Activated CD4-positive, CD25-positive, alpha-beta regulatory T cell treated with anti-CD3 and anti-CD28 coated beads, Interleukin-2, amount 50 U/mL, for 24 hours (primary cell): ENCODE data around the gene HMX1.

Source experiments
- ATAC-seq, 2 donors: fragments of 150-1000 bp; cut with Tn5 transposase; one replicate each; pipeline ENCODE4 v1.10.0; 2021; ENCODE audit warnings: mild to moderate bottlenecking in 1 of 2, moderate library complexity in 1 of 2

Gene HMX1

DNA sequence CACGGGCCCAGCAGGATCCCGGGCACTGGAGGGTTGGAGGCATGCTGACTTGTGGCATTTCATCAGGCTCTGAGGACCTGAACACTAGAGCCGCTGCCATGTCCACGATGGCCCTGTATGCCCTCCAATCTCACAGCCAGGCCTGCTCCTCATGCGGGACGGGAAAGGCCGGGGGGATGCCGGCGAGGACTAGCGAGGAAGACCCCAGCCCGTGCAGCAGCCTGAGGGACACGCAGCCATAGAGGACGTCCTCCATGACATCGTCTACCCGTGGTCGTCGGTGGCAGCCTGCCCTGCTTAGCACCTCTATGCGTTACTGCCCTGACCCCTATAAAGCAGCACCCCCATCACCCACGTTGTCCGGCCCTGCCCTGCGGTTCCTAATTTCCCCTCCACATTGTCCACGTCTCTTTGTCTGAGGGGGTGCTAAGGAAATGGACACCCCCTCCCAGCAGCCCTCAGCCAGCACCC lies 32.6 kb downstream of the HMX1 start:
- ATAC-seq: no peak

DNA sequence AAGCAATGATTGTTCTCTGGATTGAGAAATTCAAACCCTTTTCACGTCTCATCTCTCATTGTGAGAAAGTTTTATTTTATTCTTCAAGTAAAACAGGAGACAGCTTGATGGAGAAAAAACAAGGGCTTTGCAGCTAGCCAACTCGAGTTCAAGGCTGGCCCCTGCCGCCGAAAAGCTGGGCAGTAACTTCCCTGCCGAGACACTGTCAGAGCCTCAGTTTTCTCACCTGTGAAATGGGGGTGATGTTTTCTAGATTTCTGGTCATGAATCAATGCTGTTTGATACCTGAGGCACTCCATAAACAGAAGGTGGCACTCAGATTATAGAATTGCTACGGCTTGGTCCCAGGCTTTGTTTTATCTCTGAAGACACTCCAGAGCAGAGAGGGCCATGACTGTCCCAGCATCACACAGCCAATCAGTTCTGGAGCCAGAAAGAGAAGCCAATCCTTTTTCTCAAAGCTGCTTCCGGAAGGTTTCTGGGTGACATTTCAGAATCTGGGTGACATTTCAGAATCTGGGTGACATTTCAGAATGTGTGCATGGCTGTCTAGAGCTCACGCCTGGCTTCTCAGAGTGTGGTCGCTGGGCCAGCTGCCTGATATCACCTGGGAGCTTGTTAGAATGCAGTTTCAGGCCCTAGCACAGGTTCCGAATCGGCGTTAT lies 33.2 kb downstream of the HMX1 start:
- ATAC-seq: no peak

DNA sequence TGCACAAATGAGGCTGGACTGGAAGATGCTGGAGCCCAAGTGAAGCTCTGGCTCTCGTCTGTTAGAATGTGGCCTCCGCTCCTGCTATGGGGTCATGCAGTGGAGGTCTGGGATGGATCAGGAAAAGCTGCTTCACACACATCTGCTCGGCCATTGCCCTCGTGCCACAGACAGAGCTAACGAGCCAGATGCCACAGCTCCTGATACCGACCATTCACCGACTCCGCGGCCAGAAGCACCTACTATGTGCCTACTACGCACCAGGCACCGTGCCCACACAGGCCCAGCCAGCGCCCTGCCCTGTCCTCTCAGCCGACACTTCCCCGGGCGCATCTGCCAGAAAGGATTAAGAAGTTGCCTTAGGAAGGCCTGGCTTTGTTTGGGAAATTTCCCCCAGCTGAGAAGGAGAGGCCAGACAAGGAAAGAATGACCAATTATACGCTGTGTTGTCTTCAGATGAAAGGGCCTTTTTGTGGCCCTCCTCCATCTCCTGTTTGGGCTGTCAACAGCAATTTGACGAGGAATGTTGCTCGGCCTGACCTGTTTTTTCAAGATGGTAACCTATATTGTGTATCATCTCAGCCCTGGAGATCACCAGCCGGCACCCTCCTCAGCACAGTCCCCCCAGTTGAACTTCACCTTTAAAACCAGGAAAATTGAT lies 34.3 kb downstream of the HMX1 start:
- ATAC-seq: no peak

DNA sequence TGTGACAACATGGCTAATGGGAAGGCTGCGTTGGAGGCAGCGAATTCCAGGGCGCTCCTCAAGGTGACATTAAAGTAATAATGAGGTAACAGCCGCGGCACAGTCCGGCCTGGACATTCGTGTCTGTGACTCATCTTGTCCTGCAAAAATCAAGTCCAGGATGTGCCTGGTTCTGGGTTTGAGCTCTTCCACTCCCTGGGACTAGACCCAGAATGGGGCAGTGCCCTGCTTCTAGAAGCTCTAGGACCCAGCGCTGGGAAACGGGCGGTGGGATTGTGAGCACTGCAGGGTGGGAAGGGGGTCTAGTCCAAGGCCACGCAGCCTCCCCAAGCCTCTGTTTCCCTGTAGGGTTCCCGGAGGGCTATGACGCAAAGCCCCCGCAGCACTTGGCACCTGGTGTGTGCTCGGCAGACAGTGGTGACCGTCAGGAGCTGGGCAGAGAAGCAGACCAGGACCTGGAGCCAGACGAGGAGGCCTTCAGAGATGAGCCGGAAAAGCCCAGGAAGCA lies 34.9 kb downstream of the HMX1 start:
- ATAC-seq: no peak

DNA sequence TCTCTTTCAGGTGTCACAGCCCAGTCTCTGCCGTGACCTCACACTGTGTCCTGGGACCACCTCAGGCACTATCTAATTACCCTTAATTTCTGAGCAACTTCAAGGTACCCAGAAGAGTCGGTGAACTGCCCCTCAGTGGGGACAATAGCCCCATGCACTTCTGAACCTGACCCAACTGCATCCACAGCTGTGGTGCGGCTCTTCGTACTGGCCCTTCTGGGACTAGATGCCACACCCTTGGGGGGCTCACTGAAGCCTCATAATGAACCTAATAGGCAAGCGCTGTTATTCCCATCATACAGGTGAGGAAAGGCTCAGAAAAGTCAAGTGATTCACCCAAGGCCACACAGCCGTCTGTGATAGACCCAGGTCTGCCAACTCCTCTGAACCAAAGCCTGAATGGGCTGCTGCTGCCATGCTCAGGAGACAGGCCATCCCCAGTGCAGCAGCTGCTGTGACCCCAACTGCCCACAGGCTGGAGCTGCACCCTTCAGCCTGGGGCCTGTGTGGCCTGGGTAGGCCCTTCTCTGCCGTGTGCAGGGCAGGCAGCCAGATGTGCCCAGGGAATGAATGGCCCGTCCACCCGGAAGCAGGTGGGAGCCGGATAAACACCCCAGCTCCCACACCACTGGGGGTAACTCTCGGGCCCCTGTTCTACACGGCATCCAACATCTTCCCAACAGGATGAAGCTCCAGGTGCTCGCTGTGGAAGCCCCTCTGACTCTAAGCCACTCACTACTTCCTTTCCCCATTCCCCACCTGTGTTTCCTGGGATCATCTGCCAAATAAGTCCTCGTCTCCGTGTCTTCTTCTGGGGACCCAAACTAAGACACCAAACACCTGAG lies 35.9 kb downstream of the HMX1 start:
- ATAC-seq: no peak

DNA sequence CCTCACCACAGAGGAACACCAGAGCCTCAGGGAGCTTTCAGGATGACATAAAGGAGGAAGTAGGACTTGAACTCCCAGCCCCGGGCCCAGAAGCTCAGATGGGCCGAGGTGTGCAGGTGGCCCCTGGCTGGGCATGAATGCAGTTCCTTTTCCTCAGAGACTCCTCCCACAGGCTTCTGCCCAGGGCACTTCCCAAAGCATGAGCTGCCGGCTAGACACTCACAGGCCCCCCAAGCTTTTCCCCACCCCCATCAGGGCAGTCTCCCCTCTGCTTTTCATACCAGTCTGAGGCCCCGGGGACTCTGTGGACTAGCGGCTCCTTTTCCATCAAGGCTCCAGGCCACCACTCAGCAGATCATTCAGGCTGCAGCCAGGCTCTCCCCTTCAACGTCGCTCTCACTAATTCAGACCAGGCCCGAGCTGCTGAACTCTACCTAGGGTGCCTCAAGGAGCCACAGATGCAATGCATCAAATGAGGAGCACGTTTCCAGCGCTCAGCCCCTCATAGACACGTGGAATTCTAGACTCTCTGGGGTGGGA lies 36.9 kb downstream of the HMX1 start:
- no peak for ATAC-seq

DNA sequence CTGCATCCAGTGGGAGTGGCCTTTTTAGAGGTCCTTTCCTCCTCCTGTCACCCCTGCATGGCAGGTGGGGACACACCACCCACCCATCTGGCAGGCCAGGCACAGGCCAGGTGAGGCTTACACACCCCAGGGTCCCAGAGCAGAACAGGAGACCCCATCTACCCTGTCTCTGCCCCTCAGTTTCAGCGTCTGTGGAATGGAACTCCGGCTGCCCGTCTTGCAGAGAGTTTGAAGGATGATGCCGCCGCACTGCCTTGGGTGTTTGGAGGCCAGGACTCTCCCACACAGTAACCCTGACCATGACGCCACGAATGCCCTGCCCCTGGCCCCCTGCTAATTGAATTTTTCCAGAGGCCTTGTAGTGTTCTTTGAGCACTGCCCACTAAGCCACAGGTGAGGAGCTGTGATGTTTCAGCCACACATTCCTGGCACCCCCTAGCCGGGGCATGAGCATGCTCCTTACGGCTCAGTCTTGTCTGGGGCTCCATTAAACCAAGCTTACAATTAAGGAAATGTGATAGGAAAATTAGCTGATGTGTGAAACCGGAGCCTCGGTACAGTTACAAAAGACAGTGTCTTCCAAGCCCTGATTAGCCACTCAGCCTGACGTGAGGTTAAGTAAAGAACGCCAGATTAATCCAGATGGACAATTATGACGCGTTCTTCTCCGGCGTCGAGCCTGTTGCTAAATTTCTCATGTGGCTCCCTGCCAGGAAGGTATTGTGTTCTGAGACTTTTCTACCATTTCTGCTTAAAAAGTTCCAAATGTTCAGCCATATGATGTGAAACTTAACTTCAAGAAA lies 39.3 kb downstream of the HMX1 start:
- no peak for ATAC-seq

DNA sequence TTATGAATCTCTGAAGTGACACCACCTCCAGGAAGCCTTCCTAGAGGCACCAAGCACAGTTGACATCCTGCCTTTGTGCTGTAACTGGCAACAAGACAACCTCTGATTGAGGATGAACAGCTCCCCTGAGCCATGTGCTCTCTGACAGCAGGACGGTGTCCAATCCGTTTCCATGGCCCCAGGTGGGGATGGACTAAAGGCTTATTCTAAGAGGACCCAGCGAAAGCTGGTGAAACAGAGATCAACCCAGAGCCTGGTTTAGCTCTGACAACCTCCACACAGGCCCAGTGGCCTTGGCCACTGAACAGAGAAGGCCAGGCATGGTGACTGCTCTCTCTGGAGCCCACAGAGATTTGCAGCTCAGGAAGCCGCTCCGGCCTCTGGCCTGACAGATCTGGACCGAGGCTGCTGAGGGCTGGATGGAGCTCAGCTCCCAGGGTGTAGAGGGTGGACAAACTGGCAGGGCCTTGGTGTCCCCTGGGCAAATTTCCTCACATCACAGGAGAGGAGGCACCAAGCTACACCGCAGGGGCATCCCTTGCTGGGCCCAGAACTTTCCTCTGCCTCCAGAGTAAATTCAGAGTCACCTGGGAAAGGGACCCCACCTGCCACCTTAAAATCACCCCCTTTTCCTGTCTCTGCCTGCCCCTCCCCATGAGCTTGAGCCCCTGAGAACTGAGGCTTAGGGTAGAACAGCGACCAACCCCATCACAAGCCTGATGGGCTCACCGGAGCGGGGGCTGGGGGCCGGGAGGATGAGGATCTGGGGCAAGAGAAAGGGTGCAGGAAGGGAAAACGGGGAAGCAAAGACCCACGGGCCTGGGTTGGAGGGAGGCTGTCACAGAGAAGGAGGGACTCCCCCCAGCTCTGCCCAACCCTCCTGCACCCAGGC lies 40.2 kb downstream of the HMX1 start:
- ATAC-seq: no peak

DNA sequence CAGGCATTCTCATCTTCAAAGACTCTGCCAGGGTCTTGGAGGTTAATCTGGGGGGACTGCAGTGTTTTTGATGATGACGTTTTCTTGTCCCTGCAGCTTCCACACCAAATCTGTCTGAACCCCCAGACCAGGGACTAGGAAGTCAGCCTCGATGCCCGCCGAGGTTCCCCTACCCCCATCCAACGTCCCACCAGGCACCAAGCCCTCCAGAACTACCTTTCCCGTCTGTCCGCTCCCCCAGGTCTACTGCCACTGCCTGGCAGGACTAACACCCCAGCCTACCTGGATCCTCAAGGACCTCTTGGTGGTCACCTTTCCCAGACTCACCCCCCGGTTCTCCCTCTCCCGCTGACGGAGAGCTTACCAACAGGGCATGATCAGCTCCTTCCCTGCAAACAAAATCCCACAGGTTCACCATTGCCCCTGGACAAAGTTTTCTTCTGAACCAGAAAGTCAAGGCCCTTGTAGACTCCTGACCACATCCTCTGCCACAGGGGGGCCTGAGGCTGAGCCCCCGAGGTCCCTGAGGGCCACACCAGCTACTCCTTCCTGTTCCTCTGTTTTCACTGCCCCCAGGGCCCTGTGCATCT lies 40.9 kb downstream of the HMX1 start:
- ATAC-seq: no peak

DNA sequence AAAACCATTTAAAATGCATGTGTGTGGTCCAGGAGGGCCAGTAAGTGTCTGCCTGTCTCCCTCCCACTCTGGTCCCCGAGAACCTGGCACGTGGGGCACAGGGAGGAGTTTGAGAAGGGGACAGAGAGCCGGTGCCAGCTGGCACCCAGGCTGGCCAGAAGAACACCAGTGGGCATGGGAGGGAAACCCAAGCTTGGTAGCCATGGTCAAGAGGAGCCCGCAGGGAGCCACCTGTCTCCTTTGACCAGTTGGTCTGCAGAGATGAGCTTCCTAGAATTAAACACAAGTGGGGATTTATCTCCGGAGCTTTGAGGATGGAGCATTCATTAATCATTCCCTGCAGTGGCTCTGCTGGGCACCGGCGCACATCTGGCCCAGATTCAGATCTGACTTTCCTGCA lies 41.6 kb downstream of the HMX1 start:
- no peak for ATAC-seq

DNA sequence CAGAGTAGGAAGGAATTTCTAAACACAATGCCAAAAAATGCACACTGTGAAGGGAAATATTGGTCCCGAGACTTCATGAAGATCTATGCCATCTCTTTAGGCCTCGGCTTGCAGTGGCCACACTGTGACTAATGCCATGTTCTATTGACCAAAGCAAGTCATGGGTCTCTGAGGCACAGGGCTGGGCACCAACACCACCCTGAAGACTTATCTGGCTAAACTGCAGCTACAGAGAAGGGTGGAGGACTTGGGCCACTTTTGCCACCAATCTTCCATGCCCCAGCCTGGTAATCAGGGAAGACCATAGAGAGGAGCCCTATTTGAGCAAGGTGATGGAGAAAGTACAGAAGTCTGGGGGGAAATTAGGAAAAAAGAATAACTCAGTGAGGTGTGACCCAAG lies 42.1 kb downstream of the HMX1 start:
- no peak for ATAC-seq

DNA sequence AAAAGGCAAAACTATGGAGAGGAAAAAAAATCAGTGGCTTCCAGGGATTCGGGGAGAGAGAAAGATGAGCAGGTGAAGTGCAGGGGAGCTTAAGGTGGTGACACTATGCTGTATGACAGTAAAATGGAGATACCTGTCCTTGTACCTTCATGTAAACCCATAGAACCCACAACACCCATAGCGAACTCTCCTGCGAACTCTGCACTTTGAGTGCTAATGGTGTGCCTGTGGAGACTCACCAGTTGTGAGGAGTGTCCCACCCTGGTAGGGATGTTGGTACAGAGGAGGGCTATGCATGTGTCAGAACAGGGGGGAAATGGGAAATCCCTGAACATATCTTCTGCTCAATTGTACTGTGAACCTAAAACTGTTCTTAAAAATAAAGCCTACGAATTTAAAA lies 42.8 kb downstream of the HMX1 start:
- no peak for ATAC-seq

DNA sequence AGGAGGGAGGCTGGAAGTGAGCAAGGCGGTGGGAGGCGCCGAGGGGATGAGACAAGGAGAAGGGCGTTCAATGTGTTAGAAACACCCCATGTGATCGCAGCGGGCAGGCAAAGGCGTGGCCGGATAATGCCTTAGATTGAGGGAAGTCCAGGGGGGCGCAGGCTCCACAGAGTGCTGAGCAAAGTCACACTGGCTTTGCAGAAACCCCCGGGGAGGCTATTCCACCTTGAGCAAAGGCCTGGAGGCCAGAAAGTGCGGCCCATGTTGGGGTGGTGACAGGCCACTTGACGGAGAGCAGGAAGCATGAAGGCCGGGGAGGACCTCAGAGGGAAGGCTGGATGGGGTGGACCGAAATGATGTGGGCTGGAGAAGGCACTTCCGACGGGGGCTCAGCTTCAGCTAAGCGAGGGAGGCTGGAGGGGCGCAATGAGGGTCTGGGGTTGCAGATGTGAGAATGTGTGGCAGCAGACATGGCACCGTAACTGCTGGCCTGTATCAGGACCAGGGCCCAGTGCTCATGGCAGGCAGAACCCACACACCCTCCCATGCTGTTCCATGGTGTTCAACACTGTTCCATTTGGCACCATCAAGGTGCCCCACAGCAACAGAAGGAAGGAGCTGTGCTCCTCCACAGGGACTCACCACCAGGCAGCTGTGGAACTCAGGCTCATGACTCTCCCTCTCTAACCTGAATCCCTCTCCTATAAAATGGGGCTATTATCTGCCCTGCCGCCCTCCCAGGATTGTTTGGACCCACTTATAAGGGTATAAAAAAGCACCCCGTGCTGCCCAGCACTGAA lies 50.3 kb downstream of the HMX1 start:
- ATAC-seq: no peak

DNA sequence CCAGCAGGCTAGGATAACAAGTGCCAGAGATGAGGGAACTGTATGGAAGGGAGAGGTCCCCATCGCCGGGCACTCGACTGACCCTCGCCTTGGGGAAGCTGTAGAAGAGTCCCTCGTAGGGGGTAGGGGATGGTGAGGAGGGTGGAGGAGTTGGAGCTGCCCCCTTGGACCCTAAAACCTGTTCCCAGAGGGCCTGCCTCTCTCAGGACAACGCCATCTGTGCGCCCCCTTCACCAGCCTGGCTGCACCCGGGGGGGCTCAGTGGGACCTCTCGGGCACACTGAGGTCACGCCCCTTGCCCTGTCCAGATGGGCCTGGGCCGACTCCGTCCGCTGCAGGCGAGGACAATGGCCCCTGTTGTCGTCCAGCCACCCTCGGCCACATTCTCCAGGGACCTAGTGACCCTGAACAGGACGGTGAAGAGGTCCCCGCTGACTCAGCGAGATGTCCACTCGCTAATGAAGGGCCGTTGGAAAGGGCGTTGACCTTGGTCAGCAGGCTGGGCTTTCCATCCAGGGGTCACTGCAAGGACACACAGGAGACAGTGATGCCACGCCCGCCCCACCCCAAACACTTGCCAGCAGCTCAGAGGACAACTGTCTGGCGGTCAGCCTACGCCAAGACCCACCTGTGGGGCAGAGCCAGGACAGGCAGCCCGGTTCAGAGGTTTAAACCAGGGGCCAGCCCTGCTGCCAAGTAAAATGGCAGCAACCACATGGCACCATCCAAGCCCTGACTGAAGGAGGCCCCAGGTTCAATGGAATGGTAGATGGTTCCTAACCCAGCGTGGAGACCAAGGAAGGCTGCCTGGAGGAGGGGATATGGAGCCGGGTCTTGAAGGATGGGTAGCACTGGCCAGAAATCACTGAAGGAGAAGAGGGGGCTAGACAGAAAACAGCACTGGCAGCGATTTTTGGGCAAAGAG lies 51.2 kb downstream of the HMX1 start:
- no peak for ATAC-seq

DNA sequence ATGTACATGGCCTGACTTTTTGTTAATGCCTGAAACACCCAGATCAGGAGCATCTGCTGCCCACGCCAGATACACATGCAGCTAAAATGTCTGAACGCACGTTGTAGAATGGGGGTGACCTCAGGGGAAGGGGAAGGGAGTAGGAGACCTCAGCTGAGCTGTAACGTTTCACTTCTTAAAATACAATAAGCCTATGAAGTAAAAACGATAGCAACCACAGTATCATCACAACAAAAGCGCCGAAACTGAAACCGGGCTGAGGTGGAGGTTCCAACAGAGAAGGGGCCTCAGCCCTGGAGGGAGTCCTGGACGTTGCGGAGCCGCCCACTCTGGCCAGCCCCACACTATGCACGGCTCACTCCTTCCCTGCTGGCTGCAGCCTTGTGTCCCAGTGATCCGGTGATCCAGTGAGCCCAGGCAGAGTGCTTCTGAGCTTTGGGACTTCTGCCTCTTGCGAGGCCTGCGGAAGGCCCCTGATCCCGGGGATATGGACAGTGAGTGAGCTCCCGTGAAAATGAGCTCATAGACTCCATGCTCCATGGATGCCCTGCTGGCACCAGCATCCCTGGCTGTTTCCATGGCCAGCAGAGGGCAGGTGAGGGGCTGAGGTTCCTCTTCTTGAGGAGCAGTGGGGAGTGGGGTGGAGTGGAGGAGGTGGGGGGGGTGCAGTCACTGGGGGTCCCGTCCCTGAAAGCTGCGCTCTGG lies 52.0 kb downstream of the HMX1 start:
- ATAC-seq: no peak

DNA sequence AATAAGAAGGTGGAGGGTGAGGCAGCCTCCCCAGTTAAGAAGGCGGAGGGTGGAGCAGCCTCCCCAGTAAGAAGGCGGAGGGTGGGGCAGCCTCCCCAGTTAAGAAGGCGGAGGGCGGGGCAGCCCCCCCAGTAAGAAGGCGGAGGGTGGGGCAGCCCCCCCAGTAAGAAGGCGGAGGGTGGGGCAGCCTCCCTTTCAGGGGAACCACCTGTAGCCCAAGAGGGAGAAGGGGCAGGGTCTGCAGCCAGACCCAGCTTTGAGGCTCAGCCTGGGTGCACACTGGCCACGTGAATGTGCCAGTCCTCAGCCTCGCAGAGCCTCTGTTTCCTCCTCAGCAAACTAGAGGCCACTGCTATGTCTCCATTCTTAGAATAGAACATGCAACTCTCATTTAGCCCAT lies 52.6 kb downstream of the HMX1 start:
- ATAC-seq: no peak

DNA sequence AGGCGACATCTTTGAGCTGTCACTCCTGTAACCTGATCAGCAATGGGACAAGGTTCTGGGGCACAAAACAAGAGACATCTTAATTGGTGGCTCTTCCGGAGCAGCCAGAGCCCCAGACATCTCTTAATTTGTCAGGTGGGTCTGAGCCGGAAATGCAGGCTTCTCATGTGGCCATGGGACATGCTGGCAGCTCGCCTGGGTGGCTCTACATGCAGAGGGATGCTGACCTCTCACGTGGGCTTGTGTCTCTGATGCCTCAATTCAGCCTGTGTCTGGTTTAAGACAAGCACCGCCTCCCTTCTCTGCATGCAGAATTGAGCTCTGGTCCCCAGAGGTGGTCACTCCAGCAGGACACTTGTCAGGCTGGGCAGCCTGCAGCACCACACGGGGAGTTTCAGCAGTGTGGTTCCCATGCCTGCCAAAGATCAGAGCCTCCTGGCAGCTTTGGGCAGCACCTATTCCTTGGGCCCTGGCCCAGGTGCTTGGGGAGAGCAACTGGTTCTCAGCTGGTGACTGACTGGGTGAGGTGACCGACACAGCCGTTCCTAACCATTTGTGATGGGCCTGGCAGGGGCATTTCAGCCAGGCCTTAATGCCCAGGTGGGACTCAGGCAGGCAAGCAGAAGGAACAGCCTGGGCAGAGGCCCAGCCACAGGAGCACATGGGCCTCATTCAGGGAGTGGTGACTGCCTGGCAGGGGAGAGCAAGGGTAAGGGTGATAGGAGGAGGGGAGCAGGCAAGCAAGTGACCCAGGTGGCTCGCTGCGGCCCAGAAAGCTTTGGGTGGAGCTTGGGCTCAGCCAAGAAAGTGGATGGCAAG lies 53.4 kb downstream of the HMX1 start:
- no peak for ATAC-seq

DNA sequence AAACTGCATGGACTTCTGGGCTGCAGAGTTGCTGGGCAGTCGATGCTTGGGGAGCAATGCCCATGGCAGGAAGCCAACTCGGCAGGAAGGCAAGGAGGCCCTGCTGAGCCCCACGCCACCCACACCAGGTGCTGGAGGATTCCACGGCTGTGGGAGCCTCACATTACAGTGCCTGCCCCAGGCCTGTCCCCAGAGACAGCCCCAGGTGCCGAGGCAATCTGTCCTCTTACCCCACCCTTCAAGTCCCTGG lies 53.9 kb downstream of the HMX1 start:
- ATAC-seq: no peak
